Lower leg skin (tissue), 4 donors: ENCODE measurements around the gene TNFSF4. TPM values are rescaled to one million over a fixed set of nuclear protein-coding genes. Genes with fewer than 3 reads are reported as not detected.

Experiments used
- DNase-seq, 2 donors: peaks; one replicate each; pipeline ENCODE4 v3.0.0-alpha.2; 2019; ENCODE audit warnings: low spot score in 2 of 2
- H3K4me3 ChIP-seq: fragments of 200-600 bp; sonication (generic); 2 replicates; pipeline ENCODE4 v1.5.1; 2017; ENCODE audit warnings: mild to moderate bottlenecking, low read depth; ENCODE audit not compliant: poor library complexity, severe bottlenecking
- POLR2A ChIP-seq, 2 donors: fragments of 450-650 bp; IDR thresholded peaks; one replicate each; pipeline ENCODE4 v1.6.1; 2016 to 2017; ENCODE audit warnings: antibody characterized with exemption in 2 of 2, mild to moderate bottlenecking in 1 of 2, moderate library complexity in 1 of 2
- WGBS, 2 donors: methylation state at CpG; one replicate each; pipeline ENCODE4 v1.1.5; 2018; 5-methylcytosine and 5-hydroxymethylcytosine counted together
- intact Hi-C: fragments of 100-400 bp; cut with DNase I; formaldehyde crosslinking; loops from one replicate; pipeline ENCODE4 v1.15.0; 2023; ENCODE audit warnings: low total_unique reads
- total RNA-seq, 4 donors: library from RNA; depleted of rRNA; stranded (reverse); fragments of >200 nt; gene quantifications; one replicate each; pipeline ENCODE4 v1.1.0, GENCODE V29; 2016
- TF ChIP-seq, protein P1 (sequence below), 3 donors: fragments of 450-650 bp; IDR thresholded peaks; one replicate each; pipeline ENCODE4 v1.5.1; 2016; ENCODE audit warnings: antibody characterized with exemption in 3 of 3, mild to moderate bottlenecking in 3 of 3, moderate library complexity in 2 of 3

TNFSF4 gene, protein sequence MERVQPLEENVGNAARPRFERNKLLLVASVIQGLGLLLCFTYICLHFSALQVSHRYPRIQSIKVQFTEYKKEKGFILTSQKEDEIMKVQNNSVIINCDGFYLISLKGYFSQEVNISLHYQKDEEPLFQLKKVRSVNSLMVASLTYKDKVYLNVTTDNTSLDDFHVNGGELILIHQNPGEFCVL
- total RNA-seq = under 1 TPM; 0.08 to 0.89 (median 0.32) TPM

DNA sequence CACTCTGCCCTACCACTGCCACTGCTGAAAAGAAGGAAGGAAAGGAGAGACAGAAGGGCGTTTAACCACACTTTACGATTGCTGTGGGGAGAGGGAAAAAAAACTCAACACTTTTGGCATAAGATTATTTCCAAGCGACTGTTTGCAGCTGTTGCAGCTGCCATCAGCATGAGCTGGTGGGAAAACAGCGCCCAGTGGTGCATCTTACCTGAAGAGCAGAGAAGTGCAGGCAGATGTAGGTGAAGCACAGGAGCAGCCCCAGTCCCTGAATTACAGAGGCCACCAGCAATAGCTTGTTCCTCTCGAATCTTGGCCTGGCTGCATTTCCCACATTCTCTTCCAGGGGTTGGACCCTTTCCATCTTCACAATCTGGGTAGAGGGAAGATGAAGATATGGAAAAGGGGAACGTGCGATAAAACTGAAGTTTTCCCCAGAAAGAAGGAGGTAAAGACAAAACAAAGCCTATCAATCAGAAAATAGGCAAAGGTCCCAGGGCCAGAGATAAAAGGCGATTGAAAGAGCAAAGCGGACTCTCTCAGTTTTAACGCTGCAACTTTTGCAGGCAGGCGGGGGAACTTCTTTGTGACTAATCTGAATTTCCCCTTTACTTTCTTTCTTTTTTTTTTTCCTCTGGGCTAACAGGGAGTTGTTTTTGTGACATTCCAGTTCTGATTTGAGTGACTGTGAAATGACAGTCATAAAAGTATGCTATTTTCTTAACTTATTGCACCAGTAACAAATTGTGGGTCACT is at the start of gene TNFSF4:
TNFSF4 (minus strand) TSS at position 516 of the 753 bp plus-strand sequence; CDS start at position 361, 155 bp downstream.
- no peak within 1 kb of the TSS for H3K4me3 ChIP-seq
- 18 to 39% methylated on average over 11 of the region's 11 CpGs for WGBS, 2 donors

GRCh38 chr1:173255214-173255813 is 48.2 kb upstream of the TNFSF4 start:
- DNase-seq = no peak
- 35% methylated on average over 3 of the region's 3 CpGs for WGBS, 2 donors
- intact Hi-C loops = no loop called here
- TF ChIP-seq POLR2A (IDR thresholded peaks at IDR 0.05) = no peak
- TF ChIP-seq, protein P1, sequence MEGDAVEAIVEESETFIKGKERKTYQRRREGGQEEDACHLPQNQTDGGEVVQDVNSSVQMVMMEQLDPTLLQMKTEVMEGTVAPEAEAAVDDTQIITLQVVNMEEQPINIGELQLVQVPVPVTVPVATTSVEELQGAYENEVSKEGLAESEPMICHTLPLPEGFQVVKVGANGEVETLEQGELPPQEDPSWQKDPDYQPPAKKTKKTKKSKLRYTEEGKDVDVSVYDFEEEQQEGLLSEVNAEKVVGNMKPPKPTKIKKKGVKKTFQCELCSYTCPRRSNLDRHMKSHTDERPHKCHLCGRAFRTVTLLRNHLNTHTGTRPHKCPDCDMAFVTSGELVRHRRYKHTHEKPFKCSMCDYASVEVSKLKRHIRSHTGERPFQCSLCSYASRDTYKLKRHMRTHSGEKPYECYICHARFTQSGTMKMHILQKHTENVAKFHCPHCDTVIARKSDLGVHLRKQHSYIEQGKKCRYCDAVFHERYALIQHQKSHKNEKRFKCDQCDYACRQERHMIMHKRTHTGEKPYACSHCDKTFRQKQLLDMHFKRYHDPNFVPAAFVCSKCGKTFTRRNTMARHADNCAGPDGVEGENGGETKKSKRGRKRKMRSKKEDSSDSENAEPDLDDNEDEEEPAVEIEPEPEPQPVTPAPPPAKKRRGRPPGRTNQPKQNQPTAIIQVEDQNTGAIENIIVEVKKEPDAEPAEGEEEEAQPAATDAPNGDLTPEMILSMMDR (IDR thresholded peaks at IDR 0.05) = no peak
- H3K4me3 ChIP-seq = no peak overlapping the region

More for the DNA sequence above, at the start of gene TNFSF4:
- intact Hi-C loops = no loop called here
- DNase-seq = no peak
- TF ChIP-seq, protein P1 (IDR thresholded peaks at IDR 0.05) = no peak
- no peak for TF ChIP-seq POLR2A (IDR thresholded peaks at IDR 0.05)

DNA sequence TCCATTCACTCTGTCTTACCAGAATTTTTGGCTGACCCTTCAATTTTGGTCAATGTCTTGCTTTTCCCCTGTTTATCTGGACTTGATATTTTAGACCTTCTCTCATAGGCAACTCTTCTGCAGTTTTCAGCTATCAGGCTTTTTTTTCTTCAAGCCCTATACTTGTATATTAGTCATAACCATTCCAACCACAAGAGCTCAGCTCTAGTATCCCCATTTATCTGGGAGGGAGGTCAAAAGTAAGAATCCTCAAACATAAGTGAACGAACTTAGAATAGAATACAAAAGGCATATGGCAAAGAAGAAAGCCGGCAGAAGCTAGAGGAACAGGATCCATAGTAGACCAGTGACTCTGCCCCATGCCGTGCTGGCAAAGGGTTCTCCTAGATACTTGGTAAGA is 45.9 kb upstream of the TNFSF4 start:
- no peak for TF ChIP-seq POLR2A (IDR thresholded peaks at IDR 0.05)
- TF ChIP-seq, protein P1 (IDR thresholded peaks at IDR 0.05) = no peak
- 94% methylated on average over 3 of the region's 3 CpGs for WGBS, 2 donors
- no peak for DNase-seq
- intact Hi-C loops = no loop called here
- H3K4me3 ChIP-seq = no peak overlapping the region

GRCh38 chr1:173249349-173249748 is 42.2 kb upstream of the TNFSF4 start:
- intact Hi-C loops = no loop called here
- H3K4me3 ChIP-seq = no peak overlapping the region
- DNase-seq = no peak
- TF ChIP-seq POLR2A (IDR thresholded peaks at IDR 0.05) = no peak
- TF ChIP-seq, protein P1 (IDR thresholded peaks at IDR 0.05) = no peak

DNA sequence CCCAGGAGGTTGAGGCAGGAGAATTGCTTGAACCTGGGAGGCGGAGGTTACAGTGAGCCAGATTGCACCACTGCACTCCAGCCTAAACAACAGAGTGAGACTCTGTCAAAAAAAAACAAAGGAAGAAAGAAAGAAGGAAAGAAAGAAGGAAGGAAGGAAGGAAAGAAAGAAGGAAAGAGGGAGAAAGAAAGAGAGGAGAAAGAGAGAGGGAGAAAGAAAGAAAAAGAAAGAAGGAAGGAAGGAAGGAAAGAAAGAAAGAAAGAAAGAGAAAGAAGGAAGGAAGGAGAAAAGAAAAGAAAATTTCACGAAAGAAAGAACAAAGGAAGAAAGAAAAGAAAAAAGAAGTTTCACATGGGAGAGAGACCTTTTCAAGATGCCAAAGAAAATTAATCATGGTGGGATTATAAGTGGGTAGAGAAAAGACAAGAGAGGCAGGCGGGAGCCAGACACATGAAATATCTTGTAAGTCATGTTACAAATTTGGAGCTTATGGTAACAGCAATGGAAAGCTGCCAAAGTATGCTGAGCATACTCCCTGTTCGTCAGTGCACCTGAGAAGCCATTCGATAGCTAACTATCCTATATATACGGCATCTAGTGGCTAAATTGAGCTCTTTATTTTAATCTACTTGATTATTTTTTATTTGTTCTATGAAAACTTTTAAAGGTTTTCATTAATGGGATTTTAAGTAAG is 41.3 kb upstream of the TNFSF4 start:
- intact Hi-C loops = no loop called here
- TF ChIP-seq, protein P1 (IDR thresholded peaks at IDR 0.05) = no peak
- TF ChIP-seq POLR2A (IDR thresholded peaks at IDR 0.05) = no peak
- H3K4me3 ChIP-seq = no peak overlapping the region
- no peak for DNase-seq
- 55% methylated on average over 6 of the region's 6 CpGs for WGBS, 2 donors
